Pulmonary artery endothelial cell (primary cell): ENCODE results near the gene LRRK1. TPM values are rescaled to one million over a fixed set of nuclear protein-coding genes. Genes with fewer than 3 reads are reported as not detected.

Experiments
- DNase-seq: peaks from one replicate; pipeline ENCODE4 v3.0.0-alpha.2; 2011; ENCODE audit warnings: low read depth, low spot score
- total RNA-seq: library from RNA; depleted of rRNA; stranded (reverse); fragments of >200 nt; gene quantifications from 2 replicates; pipeline ENCODE4 v1.2.3, GENCODE V29; 2014

Gene LRRK1
- total RNA-seq, 1 donor from 2014 or later, result 6.3 TPM

DNA sequence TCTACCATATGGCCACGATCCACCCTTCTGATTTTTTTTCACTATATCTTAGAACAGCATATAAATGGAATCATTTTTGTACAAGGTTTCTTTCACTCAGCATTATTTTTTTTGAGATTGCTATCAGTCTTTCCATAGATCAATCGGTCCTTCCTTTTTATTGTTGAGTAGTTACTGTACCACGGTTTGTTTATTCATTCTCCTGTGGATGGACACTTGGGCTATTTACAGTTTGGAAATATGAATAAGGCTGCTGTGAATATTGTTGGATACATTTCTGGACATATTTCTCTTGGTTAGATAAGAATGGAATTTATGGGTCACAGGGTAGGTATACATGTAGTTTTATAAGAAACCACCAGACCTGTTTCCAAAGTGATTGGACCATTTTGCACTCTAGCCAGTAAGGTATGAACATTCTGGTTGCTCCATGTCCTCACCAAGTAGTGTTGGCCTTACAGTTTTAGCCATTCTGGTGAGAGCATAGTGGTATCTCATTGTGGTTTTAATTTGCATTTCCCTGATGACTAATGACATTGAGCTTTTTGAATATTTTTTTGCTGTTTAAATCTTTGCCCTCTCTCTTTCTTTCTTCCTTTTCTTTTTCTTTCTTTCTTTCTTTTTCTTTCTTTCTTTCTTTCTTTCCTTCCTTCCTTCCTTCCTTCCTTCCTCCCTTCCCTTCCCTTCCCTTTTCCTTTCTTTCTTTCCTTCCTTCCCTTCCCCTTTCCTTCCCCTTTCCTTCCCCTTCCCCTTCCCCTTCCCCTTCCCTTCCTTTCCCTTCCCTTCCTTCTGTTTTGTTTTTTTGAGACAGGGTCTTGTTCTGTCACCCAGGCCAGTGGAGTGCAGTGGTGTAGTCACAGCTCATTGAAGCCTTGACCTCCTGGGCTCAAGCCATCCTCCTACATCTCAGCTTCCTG lies 49.2 kb downstream of the LRRK1 start:
- no peak for DNase-seq

DNA sequence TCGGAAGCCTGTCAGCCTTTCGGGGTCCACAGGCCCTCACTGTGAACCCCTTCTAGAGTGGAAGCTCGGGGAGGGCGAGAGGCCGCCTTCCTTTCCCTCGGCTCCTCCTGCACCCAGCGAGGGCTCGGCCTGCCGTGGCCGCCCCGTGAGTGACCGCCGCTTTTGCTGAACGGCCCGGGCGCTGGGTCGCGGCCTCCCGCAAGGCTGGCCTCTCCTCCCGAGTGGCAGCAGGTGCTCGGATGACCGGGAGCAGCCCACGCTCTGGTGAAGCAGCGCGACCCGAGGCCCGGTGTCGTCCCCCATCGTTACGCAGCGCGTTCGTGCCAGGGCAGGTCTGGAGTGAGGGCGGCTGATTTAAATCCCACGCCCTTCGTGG lies 53.8 kb downstream of the LRRK1 start:
- DNase-seq, result no peak

DNA sequence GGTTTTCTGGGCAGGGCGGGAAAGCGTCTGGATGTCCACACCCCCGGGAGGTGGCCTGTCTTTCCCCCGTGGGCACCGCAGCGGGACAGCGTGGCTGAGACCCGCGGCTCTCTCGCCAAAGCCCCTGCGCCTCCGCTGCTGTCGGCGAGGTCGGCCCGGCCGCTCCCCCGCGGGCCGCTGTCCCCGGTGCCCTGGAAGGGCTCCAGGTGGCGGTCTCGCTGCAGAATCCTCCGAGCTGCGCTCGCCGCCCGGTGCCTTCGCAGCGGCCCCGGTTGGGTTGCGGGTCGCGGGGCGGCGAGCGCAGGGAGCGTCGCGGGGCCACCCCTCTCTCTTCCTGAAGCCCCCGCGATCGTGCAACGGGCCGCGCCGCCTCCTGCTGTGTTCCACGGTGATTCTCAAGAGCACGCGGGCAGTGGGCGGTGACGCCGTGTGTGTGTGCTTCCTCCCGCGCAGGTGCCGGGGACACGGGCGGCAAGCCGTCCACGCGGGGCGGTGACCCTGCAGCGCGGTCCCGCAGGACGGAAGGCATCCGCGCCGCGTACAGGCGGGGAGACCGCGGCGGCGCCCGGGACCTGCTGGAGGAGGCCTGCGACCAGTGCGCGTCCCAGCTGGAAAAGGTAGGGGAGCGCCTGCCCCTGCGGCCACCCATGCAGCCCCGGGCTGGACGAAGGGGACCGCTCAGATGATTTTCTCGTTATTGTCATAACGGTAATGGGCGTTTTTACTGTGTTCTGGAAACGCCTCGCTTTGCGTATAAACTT lies 54.4 kb downstream of the LRRK1 start:
- no peak for DNase-seq

DNA sequence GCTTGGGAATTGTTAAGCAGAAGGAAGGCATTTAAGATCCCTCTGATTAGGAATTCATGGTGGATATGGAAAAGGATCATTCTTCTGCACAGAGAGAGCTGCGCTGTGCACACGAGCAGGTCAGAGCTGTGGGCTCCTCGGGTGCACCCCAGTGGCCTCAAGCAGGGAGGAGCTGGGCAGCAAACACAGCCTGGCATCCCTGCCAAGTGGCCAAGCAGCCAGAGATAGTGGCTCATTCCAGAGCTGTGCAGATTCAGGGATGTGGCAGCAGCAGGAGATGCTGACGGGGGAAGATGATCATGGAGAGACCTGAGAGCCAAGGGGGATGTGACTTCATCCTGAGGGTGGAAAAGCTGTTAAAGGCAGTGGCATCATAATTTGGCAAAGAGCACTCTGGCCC lies 55.9 kb downstream of the LRRK1 start:
- DNase-seq, result no peak

DNA sequence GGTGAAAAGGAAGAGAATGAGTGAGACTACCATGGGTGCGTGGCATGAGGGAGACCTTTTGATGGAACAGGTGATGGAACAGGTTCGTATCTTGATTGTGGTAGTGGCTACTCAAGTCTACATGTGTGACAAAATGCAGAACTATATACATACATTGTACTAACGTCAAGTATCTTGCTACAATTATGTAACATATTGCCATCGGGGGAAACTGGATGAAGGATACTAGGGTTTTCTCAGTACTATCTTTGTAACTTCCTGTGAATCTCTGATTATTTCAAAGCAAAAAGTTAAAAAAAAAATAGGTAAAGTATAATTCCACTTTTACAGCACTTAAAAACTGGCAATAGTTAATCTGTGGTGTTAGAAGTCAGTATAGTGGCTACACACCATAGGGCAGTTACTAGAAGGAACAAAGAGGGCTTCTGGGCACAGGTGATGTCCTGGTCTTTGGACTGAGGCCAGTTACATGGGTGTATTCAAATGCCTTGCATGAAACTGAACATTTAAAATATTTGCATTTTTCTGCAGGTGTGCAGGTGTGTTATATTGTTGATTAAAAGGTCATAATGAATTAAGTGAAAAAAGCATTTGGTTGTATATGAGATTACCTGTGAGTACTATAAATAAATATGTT lies 61.4 kb downstream of the LRRK1 start:
- no peak for DNase-seq

DNA sequence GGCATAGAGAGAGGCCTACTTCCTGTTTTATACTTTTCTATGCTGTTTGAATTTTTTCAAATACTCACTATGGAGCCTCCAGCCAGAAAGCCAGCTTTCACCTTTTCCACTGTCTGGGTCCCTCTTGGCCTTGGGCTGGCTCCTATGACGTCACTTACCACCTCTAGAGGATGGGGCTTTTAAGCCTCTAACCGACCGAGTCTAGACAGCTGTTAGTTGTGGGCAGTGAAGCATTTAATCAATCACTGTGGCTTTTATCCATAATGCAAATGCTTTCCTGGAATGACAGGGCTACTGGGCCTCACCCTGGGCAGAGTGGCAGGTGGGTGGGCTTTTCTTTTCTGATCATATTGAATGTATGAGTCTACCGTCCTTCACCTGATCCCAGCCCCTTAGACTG lies 61.9 kb downstream of the LRRK1 start:
- DNase-seq, result no peak

- DNase-seq, result no peak
Measured at GRCh38 chr15:100983221-100983620, 64.1 kb downstream of the LRRK1 start.

DNA sequence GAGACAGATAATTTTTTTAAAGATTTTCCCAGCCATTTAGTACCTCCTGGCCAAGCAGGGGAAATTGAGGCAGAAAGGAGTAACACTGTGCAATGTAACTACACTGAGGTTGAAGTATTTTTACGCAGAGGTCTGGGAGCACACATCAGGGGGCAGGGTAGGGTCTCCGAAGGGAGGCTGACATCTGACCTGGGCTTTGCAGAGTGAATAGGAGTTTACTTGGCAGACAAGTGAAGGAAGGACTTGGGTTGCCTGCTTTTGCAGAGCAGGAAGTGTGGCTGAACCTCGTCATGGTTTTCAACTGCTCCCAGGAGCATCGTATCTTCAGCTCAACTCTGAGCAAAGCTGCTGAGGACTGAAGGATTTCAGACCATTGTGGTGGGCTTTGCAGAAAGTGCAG lies 66.2 kb downstream of the LRRK1 start:
- no peak for DNase-seq

GRCh38 chr15:100986158-100986896 lies 67.2 kb downstream of the LRRK1 start:
- DNase-seq, result no peak

- no peak for DNase-seq
Measured at GRCh38 chr15:100987143-100987542, 68.0 kb downstream of the LRRK1 start.

DNA sequence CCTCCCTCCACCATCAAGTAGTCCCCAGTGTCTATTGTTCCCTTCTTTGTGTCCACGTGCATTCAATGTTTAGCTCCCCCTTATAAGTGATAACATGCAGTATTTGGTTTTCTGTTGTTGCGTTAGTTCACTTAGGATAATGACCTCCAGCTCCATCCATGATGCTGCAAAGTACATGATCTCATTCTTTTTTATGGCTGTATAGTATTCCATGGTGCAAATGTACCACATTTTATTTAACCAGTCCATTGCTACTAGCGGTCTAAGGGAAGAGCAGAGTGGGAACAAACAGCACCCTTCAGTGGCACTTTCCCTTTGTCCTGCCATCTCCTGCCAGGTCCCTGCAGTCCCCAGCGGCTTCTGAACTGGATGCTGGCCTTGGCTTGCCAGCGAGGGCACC lies 69.1 kb downstream of the LRRK1 start:
- no peak for DNase-seq

- DNase-seq, result no peak
Measured at GRCh38 chr15:100988857-100989256, 69.7 kb downstream of the LRRK1 start.

GRCh38 chr15:100994597-100995446 lies 75.7 kb downstream of the LRRK1 start:
- DNase-seq, result no peak

DNA sequence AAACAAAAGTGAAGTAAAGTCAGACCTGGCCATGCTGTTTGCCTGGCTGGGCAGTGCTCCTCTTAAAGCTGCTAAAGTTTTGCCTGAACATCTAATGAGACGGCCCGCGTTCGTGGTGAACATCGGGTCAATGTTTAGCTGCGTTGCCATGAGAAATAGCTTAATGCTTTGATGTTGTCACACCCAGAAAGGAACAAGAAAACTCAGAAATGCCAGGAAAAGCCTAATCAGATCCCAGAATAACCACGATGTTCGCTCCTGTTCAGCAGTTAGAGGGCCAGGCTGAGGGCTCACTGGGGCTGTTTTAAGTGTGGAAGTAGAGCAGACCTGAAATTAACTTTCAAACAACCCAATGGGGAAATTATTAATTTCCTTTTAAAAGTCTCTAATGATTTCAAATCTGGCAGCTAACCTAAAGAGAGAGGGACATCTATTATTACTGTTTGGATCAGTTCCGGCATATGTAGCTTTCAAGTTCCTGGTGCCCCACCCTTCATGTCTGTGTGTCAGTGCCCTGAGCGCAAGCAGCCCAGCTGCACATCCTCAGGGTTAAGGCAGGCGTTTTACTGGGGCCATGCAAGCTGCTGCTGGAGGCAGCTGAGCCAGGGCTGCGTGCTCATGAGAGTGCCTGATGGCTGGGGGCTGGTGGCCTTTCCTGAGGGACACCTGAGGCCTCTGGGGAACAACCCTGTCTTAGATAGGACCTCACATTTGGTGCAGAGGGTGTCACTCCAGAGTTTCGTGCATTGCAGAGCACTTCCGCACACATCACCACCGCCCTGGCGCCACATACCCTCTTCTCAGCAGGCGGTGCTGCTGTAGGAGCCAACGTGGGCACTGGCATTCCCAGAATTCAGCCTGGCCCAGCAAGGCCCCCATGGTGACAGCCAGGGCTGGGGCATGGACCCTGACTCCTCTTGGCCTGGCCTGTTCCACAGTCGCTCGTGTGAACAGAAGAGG lies 76.6 kb downstream of the LRRK1 start:
- DNase-seq, result no peak

GRCh38 chr15:100997442-100997841 lies 78.3 kb downstream of the LRRK1 start:
- DNase-seq, result no peak

GRCh38 chr15:100998630-100999029 lies 79.5 kb downstream of the LRRK1 start:
- DNase-seq, result no peak

- no peak for DNase-seq
Measured at GRCh38 chr15:100999369-100999768, 80.2 kb downstream of the LRRK1 start.

DNA sequence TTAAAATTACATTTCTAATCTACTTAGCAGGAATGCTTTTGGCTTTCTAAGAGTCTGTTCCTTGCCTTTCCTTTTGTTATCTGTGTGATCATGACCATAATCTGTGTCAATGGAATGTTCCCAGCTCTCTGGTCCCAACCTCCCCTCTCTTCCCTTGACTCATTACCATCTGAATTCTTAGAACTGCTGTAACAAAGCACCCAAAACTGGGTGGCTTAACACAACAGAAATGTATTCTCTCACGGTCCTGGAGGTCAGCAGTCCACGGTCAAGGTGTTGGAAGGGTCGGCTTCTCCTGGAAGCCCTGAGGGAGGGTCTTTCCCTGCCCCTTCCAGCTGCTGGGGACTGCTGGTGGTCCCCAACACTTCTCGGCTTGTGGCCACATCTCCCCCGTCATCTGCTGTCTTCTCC lies 81.1 kb downstream of the LRRK1 start:
- no peak for DNase-seq

- no peak for DNase-seq
Measured at GRCh38 chr15:101001056-101001455, 81.9 kb downstream of the LRRK1 start.
